ENCODE data around the gene KCNJ11.

KCNJ11 gene

DNA sequence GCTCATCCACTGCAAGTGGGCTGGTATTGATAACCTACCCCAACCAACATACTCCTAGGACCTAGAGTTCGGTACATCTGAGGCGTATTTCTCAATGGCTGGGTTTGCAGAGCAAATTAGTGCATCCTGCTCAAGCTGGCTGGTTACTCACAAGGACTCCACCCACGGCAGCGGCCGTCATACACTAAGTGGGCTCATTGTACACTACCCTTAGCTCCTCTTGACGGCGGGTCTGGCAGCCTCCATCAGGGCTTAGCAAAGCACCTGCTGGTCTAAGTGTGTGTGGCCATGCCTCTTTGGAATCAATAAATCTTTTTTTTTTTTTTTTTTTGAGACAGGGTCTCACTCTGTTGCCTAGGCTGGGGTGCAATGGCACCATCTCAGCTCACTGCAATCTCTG is 20.2 kb upstream of the KCNJ11 start:
- H2BK5ac ChIP-seq (ENCODE audit: low read depth, low read length, poor library complexity, severe bottlenecking), result no peak overlapping the region
- H2BK15ac ChIP-seq (ENCODE audit: low read depth, poor library complexity, severe bottlenecking), result no peak overlapping the region
- no peak for DNase-seq
- peaks cover 2% of the 10 kb centered on the region for H3K4me1 ChIP-seq (ENCODE audit: control insufficient read depth, insufficient read depth, low read depth, low read length)
- no peak overlapping the region for H4K8ac ChIP-seq (ENCODE audit: low read length)
- no peaks in the 10 kb centered on the region for H3K9me3 ChIP-seq (ENCODE audit: control insufficient read depth, low read length)
- H2BK12ac ChIP-seq (ENCODE audit: low read length in 2 of 2), result no peak overlapping the region
- no peak overlapping the region for H3K23ac ChIP-seq (ENCODE audit: low read length in 2 of 2)
- no peak overlapping the region for H3K4me3 ChIP-seq (ENCODE audit: insufficient read depth in 1 of 2, low read depth in 1 of 2, low read length in 2 of 2)
- no peaks in the 10 kb centered on the region for H3K36me3 ChIP-seq (ENCODE audit: control insufficient read depth in 1 of 2, insufficient read depth in 2 of 2, low read depth in 1 of 2, low read length in 2 of 2)
- WGBS, result 88% methylated on average over 7 of the region's 7 CpGs
- H3K18ac ChIP-seq (ENCODE audit: low read depth in 1 of 2, low read length in 2 of 2), result no peak overlapping the region
- H3K27ac ChIP-seq (ENCODE audit: low read length, poor library complexity, severe bottlenecking), result no peak overlapping the region
- no peak overlapping the region for H2AFZ ChIP-seq (ENCODE audit: low read depth, low read length)
- H3K27me3 ChIP-seq (ENCODE audit: control insufficient read depth in 1 of 2, insufficient read depth in 1 of 2, low read length in 2 of 2), result peaks cover 4 to 38% of the 10 kb centered on the region in 2 experiments
- no peak overlapping the region for H3K9ac ChIP-seq (ENCODE audit: low read length)
- no peak overlapping the region for H3K4ac ChIP-seq (ENCODE audit: low read depth in 1 of 2, low read length in 2 of 2)
- H4K91ac ChIP-seq (ENCODE audit: low read length), result no peak overlapping the region
- H2AK5ac ChIP-seq (ENCODE audit: low read length, severe bottlenecking), result no peak overlapping the region
- no peak overlapping the region for H3K4me2 ChIP-seq (ENCODE audit: low read length, poor library complexity, severe bottlenecking)
- no peaks in the 10 kb centered on the region for H3K79me1 ChIP-seq (replicated peaks; ENCODE audit: low read length, poor library complexity, severe bottlenecking)
- no peak overlapping the region for H2BK120ac ChIP-seq (ENCODE audit: low read depth, low read length)
- H3K14ac ChIP-seq (ENCODE audit: low read length in 2 of 2), result no peak overlapping the region

GRCh38 chr11:17408026-17408425 is 19.6 kb upstream of the KCNJ11 start:
- WGBS, result 73% methylated on average over 2 of the region's 2 CpGs
- Histone ChIP-seq H3K27me3 (ENCODE audit: control insufficient read depth in 1 of 2, insufficient read depth in 1 of 2, low read length in 2 of 2) (peaks cover 4 to 33% of the 10 kb centered on the region in 2 experiments), H2AK5ac (ENCODE audit: low read length, severe bottlenecking) (no peak overlapping the region), H3K4me2 (ENCODE audit: low read length, poor library complexity, severe bottlenecking) (no peak overlapping the region), H3K36me3 (ENCODE audit: control insufficient read depth in 1 of 2, insufficient read depth in 2 of 2, low read depth in 1 of 2, low read length in 2 of 2) (no peaks in the 10 kb centered on the region), H2AFZ (ENCODE audit: low read depth, low read length) (no peak overlapping the region), H3K14ac (ENCODE audit: low read length in 2 of 2) (no peak overlapping the region), H4K91ac (ENCODE audit: low read length) (no peak overlapping the region), H3K4ac (ENCODE audit: low read depth in 1 of 2, low read length in 2 of 2) (no peak overlapping the region), H2BK15ac (ENCODE audit: low read depth, poor library complexity, severe bottlenecking) (no peak overlapping the region), H2BK120ac (ENCODE audit: low read depth, low read length) (no peak overlapping the region), H3K9ac (ENCODE audit: low read length) (no peak overlapping the region), H3K27ac (ENCODE audit: low read length, poor library complexity, severe bottlenecking) (no peak overlapping the region), H3K9me3 (ENCODE audit: control insufficient read depth, low read length) (no peaks in the 10 kb centered on the region), H3K23ac (ENCODE audit: low read length in 2 of 2) (no peak overlapping the region), H3K79me1 (replicated peaks; ENCODE audit: low read length, poor library complexity, severe bottlenecking) (no peaks in the 10 kb centered on the region), H3K4me1 (ENCODE audit: control insufficient read depth, insufficient read depth, low read depth, low read length) (peaks cover 2% of the 10 kb centered on the region), H3K4me3 (ENCODE audit: insufficient read depth in 1 of 2, low read depth in 1 of 2, low read length in 2 of 2) (no peak overlapping the region), H3K18ac (ENCODE audit: low read depth in 1 of 2, low read length in 2 of 2) (no peak overlapping the region), H4K8ac (ENCODE audit: low read length) (no peak overlapping the region), H2BK12ac (ENCODE audit: low read length in 2 of 2) (no peak overlapping the region), H2BK5ac (ENCODE audit: low read depth, low read length, poor library complexity, severe bottlenecking) (no peak overlapping the region)
- no peak for DNase-seq

DNA sequence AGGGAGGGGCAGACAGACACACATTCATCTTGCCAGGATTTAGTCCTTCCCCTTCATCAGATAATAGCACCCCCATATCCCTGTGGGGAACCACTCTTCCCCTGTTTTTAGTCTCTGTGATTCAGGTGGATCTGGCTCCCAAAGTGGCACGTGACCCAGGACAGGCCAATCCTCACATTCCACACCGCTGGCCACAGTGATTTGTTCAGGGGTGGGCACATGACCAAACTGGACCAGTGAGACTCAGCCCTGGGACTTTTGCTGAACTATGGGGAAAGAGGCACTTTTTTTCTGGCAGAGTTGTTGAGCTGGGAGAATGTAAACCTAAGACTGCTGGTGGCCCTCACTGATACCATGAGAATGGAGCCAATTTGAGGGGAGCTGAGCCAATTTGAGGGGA is 19.1 kb upstream of the KCNJ11 start:
- Histone ChIP-seq H3K9ac (ENCODE audit: low read length) (no peak overlapping the region), H3K4me3 (ENCODE audit: insufficient read depth in 1 of 2, low read depth in 1 of 2, low read length in 2 of 2) (no peak overlapping the region), H3K23ac (ENCODE audit: low read length in 2 of 2) (no peak overlapping the region), H4K8ac (ENCODE audit: low read length) (no peak overlapping the region), H3K4ac (ENCODE audit: low read depth in 1 of 2, low read length in 2 of 2) (no peak overlapping the region), H3K14ac (ENCODE audit: low read length in 2 of 2) (no peak overlapping the region), H3K27me3 (ENCODE audit: control insufficient read depth in 1 of 2, insufficient read depth in 1 of 2, low read length in 2 of 2) (peaks cover 4 to 28% of the 10 kb centered on the region in 2 experiments), H3K4me1 (ENCODE audit: control insufficient read depth, insufficient read depth, low read depth, low read length) (peaks cover 2% of the 10 kb centered on the region), H2BK5ac (ENCODE audit: low read depth, low read length, poor library complexity, severe bottlenecking) (no peak overlapping the region), H3K79me1 (replicated peaks; ENCODE audit: low read length, poor library complexity, severe bottlenecking) (no peaks in the 10 kb centered on the region), H4K91ac (ENCODE audit: low read length) (no peak overlapping the region), H2AFZ (ENCODE audit: low read depth, low read length) (no peak overlapping the region), H3K9me3 (ENCODE audit: control insufficient read depth, low read length) (no peaks in the 10 kb centered on the region), H3K4me2 (ENCODE audit: low read length, poor library complexity, severe bottlenecking) (no peak overlapping the region), H2AK5ac (ENCODE audit: low read length, severe bottlenecking) (no peak overlapping the region), H3K18ac (ENCODE audit: low read depth in 1 of 2, low read length in 2 of 2) (no peak overlapping the region), H2BK15ac (ENCODE audit: low read depth, poor library complexity, severe bottlenecking) (no peak overlapping the region), H2BK12ac (ENCODE audit: low read length in 2 of 2) (no peak overlapping the region), H3K36me3 (ENCODE audit: control insufficient read depth in 1 of 2, insufficient read depth in 2 of 2, low read depth in 1 of 2, low read length in 2 of 2) (no peaks in the 10 kb centered on the region), H3K27ac (ENCODE audit: low read length, poor library complexity, severe bottlenecking) (no peak overlapping the region), H2BK120ac (ENCODE audit: low read depth, low read length) (no peak overlapping the region)
- WGBS, result 73% methylated on average over 2 of the region's 2 CpGs
- DNase-seq, result no peak

DNA sequence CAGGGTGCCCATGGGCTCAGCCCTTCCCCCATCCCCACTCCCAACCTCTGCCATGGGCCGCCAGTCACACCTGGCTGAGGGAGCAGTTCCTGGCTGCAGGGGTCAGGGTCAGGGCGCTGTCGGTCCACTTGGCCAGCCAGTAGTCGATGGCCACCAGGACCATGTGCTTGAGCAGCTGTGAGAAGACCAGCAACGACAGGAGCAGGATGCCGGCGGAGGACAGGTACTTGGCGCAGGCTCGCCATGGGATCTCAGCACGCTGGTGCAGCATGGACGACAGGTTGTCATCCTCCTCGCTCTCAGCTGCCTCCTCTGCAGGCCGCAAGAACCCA is 18.3 kb upstream of the KCNJ11 start:
- H3K36me3 ChIP-seq (ENCODE audit: control insufficient read depth in 1 of 2, insufficient read depth in 2 of 2, low read depth in 1 of 2, low read length in 2 of 2), result no peaks in the 10 kb centered on the region
- no peaks in the 10 kb centered on the region for H3K9me3 ChIP-seq (ENCODE audit: control insufficient read depth, low read length)
- WGBS, result 97% methylated on average over 13 of the region's 13 CpGs

More for the DNA sequence above, 18.3 kb upstream of the KCNJ11 start:
- Histone ChIP-seq H3K79me1 (replicated peaks; ENCODE audit: low read length, poor library complexity, severe bottlenecking) (no peaks in the 10 kb centered on the region), H3K27ac (ENCODE audit: low read length, poor library complexity, severe bottlenecking) (no peak overlapping the region), H3K9ac (ENCODE audit: low read length) (no peak overlapping the region), H4K8ac (ENCODE audit: low read length) (no peak overlapping the region), H2BK12ac (ENCODE audit: low read length in 2 of 2) (no peak overlapping the region), H3K4ac (ENCODE audit: low read depth in 1 of 2, low read length in 2 of 2) (no peak overlapping the region), H2BK5ac (ENCODE audit: low read depth, low read length, poor library complexity, severe bottlenecking) (no peak overlapping the region), H4K91ac (ENCODE audit: low read length) (no peak overlapping the region), H2AFZ (ENCODE audit: low read depth, low read length) (no peak overlapping the region), H2BK15ac (ENCODE audit: low read depth, poor library complexity, severe bottlenecking) (no peak overlapping the region), H3K23ac (ENCODE audit: low read length in 2 of 2) (no peak overlapping the region), H3K4me2 (ENCODE audit: low read length, poor library complexity, severe bottlenecking) (no peak overlapping the region), H2BK120ac (ENCODE audit: low read depth, low read length) (no peak overlapping the region), H3K4me1 (ENCODE audit: control insufficient read depth, insufficient read depth, low read depth, low read length) (peaks cover 2% of the 10 kb centered on the region), H2AK5ac (ENCODE audit: low read length, severe bottlenecking) (no peak overlapping the region), H3K4me3 (ENCODE audit: insufficient read depth in 1 of 2, low read depth in 1 of 2, low read length in 2 of 2) (no peak overlapping the region), H3K14ac (ENCODE audit: low read length in 2 of 2) (no peak overlapping the region), H3K27me3 (ENCODE audit: control insufficient read depth in 1 of 2, insufficient read depth in 1 of 2, low read length in 2 of 2) (peaks cover 4 to 27% of the 10 kb centered on the region in 2 experiments), H3K18ac (ENCODE audit: low read depth in 1 of 2, low read length in 2 of 2) (no peak overlapping the region)
- DNase-seq, result no peak
